Neutrophil (primary cell): Measurements from ENCODE around the gene MAPK9.

Experiments used
- H3K27ac ChIP-seq: fragments of 200-600 bp; sonication (generic); 2 replicates; pipeline ENCODE4 v1.5.1; 2016; ENCODE audit warnings: mild to moderate bottlenecking, moderate library complexity
- H3K27me3 ChIP-seq: fragments of 200-600 bp; sonication (generic); 2 replicates; pipeline ENCODE4 v1.6.0; 2016; ENCODE audit warnings: mild to moderate bottlenecking
- H3K36me3 ChIP-seq: fragments of 200-600 bp; sonication (generic); 2 replicates; pipeline ENCODE4 v1.5.1; 2017
- H3K4me1 ChIP-seq, 2 experiments: fragments of 200-600 bp in 1 of 2; sonication (generic) in 1 of 2; 1 replicate in 1 of 2; 2 replicates in 1 of 2; pipeline versions ENCODE4 v1.5.1 to v1.6.1; 2013 to 2016; ENCODE audit warnings: low read depth in 1 of 2, low read length in 1 of 2, mild to moderate bottlenecking in 1 of 2, moderate library complexity in 1 of 2; ENCODE audit not compliant: control insufficient read depth in 1 of 2, insufficient read depth in 1 of 2
- H3K4me3 ChIP-seq, 2 experiments: fragments of 200-600 bp in 1 of 2; sonication (generic) in 1 of 2; 1 replicate in 1 of 2; 2 replicates in 1 of 2; pipeline ENCODE4 v1.5.1; 2013 to 2016; ENCODE audit warnings: low read depth in 1 of 2, low read length in 1 of 2, mild to moderate bottlenecking in 1 of 2, moderate library complexity in 1 of 2
- H3K9me3 ChIP-seq: fragments of 200-600 bp; sonication (generic); 2 replicates; pipeline ENCODE4 v1.5.1; 2016
- TF ChIP-seq, protein P1 (sequence below): fragments of 200-600 bp; sonication (generic); IDR thresholded peaks from 2 replicates; pipeline ENCODE4 v1.5.1; 2016; ENCODE audit warnings: antibody characterized with exemption

MAPK9 gene

GRCh38 chr5:180323941-180324600, 32.2 kb upstream of the MAPK9 start:
- Histone ChIP-seq H3K4me1 (no peaks in the 10 kb centered on the region), H3K9me3 (no peaks in the 10 kb centered on the region), H3K27me3 (peaks cover 16% of the 10 kb centered on the region), H3K4me3 (no peak overlapping the region), H3K36me3 (no peaks in the 10 kb centered on the region), H3K27ac (no peak overlapping the region)
- TF ChIP-seq, protein P1, sequence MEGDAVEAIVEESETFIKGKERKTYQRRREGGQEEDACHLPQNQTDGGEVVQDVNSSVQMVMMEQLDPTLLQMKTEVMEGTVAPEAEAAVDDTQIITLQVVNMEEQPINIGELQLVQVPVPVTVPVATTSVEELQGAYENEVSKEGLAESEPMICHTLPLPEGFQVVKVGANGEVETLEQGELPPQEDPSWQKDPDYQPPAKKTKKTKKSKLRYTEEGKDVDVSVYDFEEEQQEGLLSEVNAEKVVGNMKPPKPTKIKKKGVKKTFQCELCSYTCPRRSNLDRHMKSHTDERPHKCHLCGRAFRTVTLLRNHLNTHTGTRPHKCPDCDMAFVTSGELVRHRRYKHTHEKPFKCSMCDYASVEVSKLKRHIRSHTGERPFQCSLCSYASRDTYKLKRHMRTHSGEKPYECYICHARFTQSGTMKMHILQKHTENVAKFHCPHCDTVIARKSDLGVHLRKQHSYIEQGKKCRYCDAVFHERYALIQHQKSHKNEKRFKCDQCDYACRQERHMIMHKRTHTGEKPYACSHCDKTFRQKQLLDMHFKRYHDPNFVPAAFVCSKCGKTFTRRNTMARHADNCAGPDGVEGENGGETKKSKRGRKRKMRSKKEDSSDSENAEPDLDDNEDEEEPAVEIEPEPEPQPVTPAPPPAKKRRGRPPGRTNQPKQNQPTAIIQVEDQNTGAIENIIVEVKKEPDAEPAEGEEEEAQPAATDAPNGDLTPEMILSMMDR = no peak

GRCh38 chr5:180323160-180323559, 31.3 kb upstream of the MAPK9 start:
- H3K27ac ChIP-seq = no peak overlapping the region
- H3K9me3 ChIP-seq = no peaks in the 10 kb centered on the region
- no peaks in the 10 kb centered on the region for H3K36me3 ChIP-seq
- no peak overlapping the region for H3K4me3 ChIP-seq
- H3K4me1 ChIP-seq = no peaks in the 10 kb centered on the region
- TF ChIP-seq, protein P1 = no peak
- peaks cover 26% of the 10 kb centered on the region for H3K27me3 ChIP-seq

DNA sequence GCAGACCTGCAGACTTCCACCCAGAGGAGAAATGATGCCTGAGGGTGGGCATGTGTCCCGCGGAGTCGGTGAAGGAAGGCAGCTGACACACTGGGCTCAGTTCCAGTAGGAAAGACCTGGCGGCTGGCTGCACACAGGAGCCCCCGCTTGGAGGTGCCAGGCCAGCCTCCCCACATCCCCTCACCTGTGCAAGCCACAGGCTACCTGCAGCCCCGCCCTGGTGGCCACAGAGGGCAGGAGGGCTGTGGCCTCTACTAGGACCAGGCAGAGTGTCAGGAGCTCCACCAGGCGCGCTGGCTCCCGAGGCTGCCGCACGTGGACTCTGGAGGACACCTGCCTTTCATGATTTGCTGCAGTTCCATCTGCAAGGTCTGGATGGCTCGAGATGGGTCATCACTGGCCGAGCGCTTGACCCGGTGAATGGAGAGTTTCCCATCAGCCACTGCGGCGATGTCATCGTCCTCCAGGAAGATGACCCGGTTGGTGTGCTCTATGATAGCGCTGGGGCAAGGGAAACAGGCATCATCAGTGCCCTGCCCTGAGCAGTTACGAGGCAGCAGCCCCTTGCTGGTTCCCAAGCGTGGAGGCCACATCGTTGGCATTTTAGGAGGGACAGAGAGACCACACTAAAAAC, 26.7 kb upstream of the MAPK9 start:
- H3K4me1 ChIP-seq = no peaks in the 10 kb centered on the region
- no peak overlapping the region for H3K27ac ChIP-seq
- no peaks in the 10 kb centered on the region for H3K36me3 ChIP-seq
- H3K4me3 ChIP-seq = no peak overlapping the region
- peaks cover 21% of the 10 kb centered on the region for H3K27me3 ChIP-seq
- H3K9me3 ChIP-seq = no peaks in the 10 kb centered on the region
- TF ChIP-seq, protein P1 = no peak

DNA sequence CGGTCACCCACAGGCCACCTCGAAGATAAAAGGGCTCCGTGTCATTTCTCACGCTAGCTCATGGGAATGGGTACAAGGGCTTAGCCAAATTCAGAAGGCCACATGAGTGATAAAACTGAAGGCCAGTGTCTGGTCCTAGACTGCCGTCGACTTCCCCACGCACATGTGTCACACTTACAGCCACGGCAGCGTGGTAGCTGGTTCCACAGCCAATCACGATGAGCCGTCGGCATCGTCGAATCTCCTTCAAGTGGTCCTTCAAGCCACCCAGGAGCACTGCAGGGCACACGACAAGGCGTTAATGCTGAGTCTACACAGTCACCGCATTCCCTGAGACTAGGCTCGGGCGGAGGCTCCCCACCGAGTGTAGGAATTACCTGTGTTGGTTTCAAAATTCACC, 24.7 kb upstream of the MAPK9 start:
- TF ChIP-seq, protein P1 = no peak
- H3K36me3 ChIP-seq = no peaks in the 10 kb centered on the region
- peaks cover 21% of the 10 kb centered on the region for H3K27me3 ChIP-seq
- no peaks in the 10 kb centered on the region for H3K9me3 ChIP-seq
- H3K27ac ChIP-seq = no peak overlapping the region
- H3K4me3 ChIP-seq = no peak overlapping the region
- H3K4me1 ChIP-seq = no peaks in the 10 kb centered on the region

DNA sequence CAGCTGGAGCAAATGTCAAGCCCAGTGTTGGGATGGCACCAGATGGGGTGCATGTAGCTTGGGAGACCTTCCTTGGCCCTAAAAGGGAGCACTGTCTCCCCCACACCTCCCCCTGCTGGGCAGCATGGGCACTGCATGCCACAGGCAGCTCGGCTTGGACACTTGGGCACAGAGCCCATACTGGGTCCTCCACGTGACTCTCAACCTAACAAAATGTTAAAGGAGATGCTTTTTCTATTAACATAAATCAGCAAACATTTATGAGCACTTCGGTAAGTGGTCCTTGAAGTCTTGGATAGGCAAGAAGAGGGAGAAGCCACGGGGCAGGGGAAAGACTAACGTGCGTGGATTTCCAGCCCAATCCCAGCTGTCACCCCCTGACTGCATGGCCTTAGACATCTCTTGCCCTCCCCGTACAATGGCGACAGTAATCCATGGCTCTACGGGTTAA, 23.9 kb upstream of the MAPK9 start:
- Histone ChIP-seq H3K4me1 (no peaks in the 10 kb centered on the region), H3K27me3 (peaks cover 21% of the 10 kb centered on the region), H3K36me3 (no peaks in the 10 kb centered on the region), H3K27ac (no peak overlapping the region), H3K9me3 (no peaks in the 10 kb centered on the region), H3K4me3 (no peak overlapping the region)
- TF ChIP-seq, protein P1 = peak; percentile 97
